GM12878 (cell line): ENCODE measurements around the gene SWSAP1. TPM values are rescaled to one million over a fixed set of nuclear protein-coding genes. Genes with fewer than 3 reads are reported as not detected.

Experiments used
- ATAC-seq: fragments of 200-7000 bp; cut with Tn5 transposase; 3 replicates; pipeline ENCODE4 v1.9.1; 2020; ENCODE audit warnings: mild to moderate bottlenecking, moderate library complexity
- BruUV-seq: library from RNA; stranded (reverse); fragments of 400-500 nt; replicated peaks from 2 replicates; lab custom pipeline; 2021; lab: Mats Ljungman, UMichigan
- CTCF ChIA-PET: fragments of 300-600 bp; sonication (Branson Sonifier 250); formaldehyde crosslinking; extraction: SDS; loops from one replicate; lab custom pipeline; 2021; ENCODE audit warnings: inconsistent platforms; lab: Yijun Ruan, JAX
- POLR2A ChIA-PET: fragments of 350-600 bp; formaldehyde crosslinking; extraction: SDS; loops from one replicate; lab custom pipeline; 2021; ENCODE audit warnings: inconsistent platforms; lab: Charles Lee
- RAD21 ChIA-PET: fragments of 300-600 bp; sonication (Branson Sonifier 250); formaldehyde crosslinking; loops from one replicate; lab custom pipeline; 2023; ENCODE audit warnings: antibody characterized with exemption; ENCODE audit not compliant: unreplicated experiment; lab: Charles Lee
- SMC1A ChIA-PET: fragments of 300-600 bp; sonication (Branson Sonifier 250); formaldehyde crosslinking; loops from one replicate; lab custom pipeline; 2023; ENCODE audit not compliant: unreplicated experiment, uncharacterized antibody; lab: Charles Lee
- DNase-seq: peaks from one replicate; pipeline ENCODE4 v3.0.0-alpha.2; 2011; ENCODE audit warnings: low read depth, low spot score
- FAIRE-seq: peaks from 3 replicates; lab custom pipeline; 2011; peaks lifted over from hg19 to GRCh38; lab: Jason Lieb, UNC
- H2AFZ ChIP-seq: 2 replicates; pipeline ENCODE4 v1.6.0; 2011; ENCODE audit warnings: low read depth, low read length, control low read depth; ENCODE audit not compliant: control insufficient read depth
- H3K27ac ChIP-seq: 2 replicates; pipeline ENCODE4 v1.5.1; 2011; ENCODE audit warnings: control low read depth; ENCODE audit not compliant: control insufficient read depth, insufficient read depth
- H3K27me3 ChIP-seq, 2 experiments: replicated peaks in 1 of 2; 2 replicates each; pipeline versions ENCODE4 v1.6.0 to v1.6.1; 2011; ENCODE audit warnings: low read length in 1 of 2; ENCODE audit not compliant: control insufficient read depth in 2 of 2, insufficient read depth in 2 of 2
- H3K36me3 ChIP-seq, 2 experiments: 2 replicates each; pipeline ENCODE4 v1.5.1; 2011; ENCODE audit warnings: low read length in 1 of 2; ENCODE audit not compliant: control insufficient read depth in 2 of 2, insufficient read depth in 2 of 2
- H3K4me1 ChIP-seq: 2 replicates; pipeline ENCODE4 v1.6.1; 2011; ENCODE audit warnings: mild to moderate bottlenecking, low read length, moderate library complexity, mixed read lengths; ENCODE audit not compliant: control insufficient read depth, insufficient read depth
- H3K4me2 ChIP-seq: 2 replicates; pipeline ENCODE4 v1.6.0; 2011; ENCODE audit warnings: control low read depth; ENCODE audit not compliant: control insufficient read depth, insufficient read depth
- H3K4me3 ChIP-seq: fragments of 200-600 bp; sonication (generic); 2 replicates; pipeline ENCODE4 v1.5.1; 2016
- H3K79me2 ChIP-seq: 2 replicates; pipeline ENCODE4 v1.6.0; 2011; ENCODE audit warnings: low read length; ENCODE audit not compliant: control insufficient read depth, insufficient read depth
- H3K9ac ChIP-seq: 2 replicates; pipeline ENCODE4 v1.8.0; 2011; ENCODE audit warnings: low read length, control low read depth, mixed read lengths; ENCODE audit not compliant: control insufficient read depth, insufficient read depth
- H3K9me3 ChIP-seq: replicated peaks from 3 replicates; pipeline ENCODE4 v1.5.1; 2011; ENCODE audit warnings: mild to moderate bottlenecking, low read length; ENCODE audit not compliant: control insufficient read depth, insufficient read depth
- H4K20me1 ChIP-seq: 2 replicates; pipeline ENCODE4 v1.6.0; 2011; ENCODE audit not compliant: control insufficient read depth, insufficient read depth
- BHLHE40 ChIP-seq, 2 experiments: fragments of 450-650 bp in 1 of 2; IDR thresholded peaks; 2 replicates each; pipeline ENCODE4 v1.6.1; 2011 to 2017; ENCODE audit warnings: low read depth in 2 of 2, borderline replicate concordance in 1 of 2, improper control_type of control experiment in 1 of 2, low read length in 1 of 2, mild to moderate bottlenecking in 1 of 2
- CBFB ChIP-seq: IDR thresholded peaks from 2 replicates; pipeline ENCODE4 v1.6.1; 2016; ENCODE audit warnings: antibody characterized with exemption, low read depth
- CEBPB ChIP-seq, 2 experiments: fragments of 150-350 bp in 1 of 2; IDR thresholded peaks; 2 replicates each; pipeline ENCODE4 v1.6.1; 2012 to 2014; ENCODE audit warnings: low read depth in 2 of 2, low read length in 2 of 2, borderline replicate concordance in 1 of 2, inconsistent platforms in 1 of 2
- IKZF2 ChIP-seq, 2 experiments: fragments of 450-650 bp; IDR thresholded peaks; 2 replicates each; pipeline ENCODE4 v1.6.1; 2017; ENCODE audit warnings: mild to moderate bottlenecking in 2 of 2, moderate library complexity in 2 of 2
- JUND ChIP-seq: IDR thresholded peaks from 2 replicates; pipeline ENCODE4 v1.6.1; 2012; ENCODE audit warnings: low read depth, mild to moderate bottlenecking, low read length, improper control_type of control experiment, moderate library complexity
- POLR2AphosphoS5 ChIP-seq: IDR thresholded peaks from 2 replicates; pipeline ENCODE4 v1.6.1; 2011; ENCODE audit warnings: mild to moderate bottlenecking, low read length, inconsistent platforms
- RCOR1 ChIP-seq: conservative IDR thresholded peaks from 2 replicates; pipeline ENCODE4 v1.6.1; 2012; ENCODE audit warnings: low read depth, low read length, improper control_type of control experiment
- YY1 ChIP-seq: IDR thresholded peaks from 2 replicates; pipeline ENCODE4 v1.6.1; 2011; ENCODE audit warnings: low read depth, mild to moderate bottlenecking, low read length
- ZNF24 ChIP-seq: fragments of 450-650 bp; IDR thresholded peaks from 2 replicates; pipeline ENCODE4 v1.6.1; 2017; ENCODE audit warnings: antibody characterized with exemption, mild to moderate bottlenecking
- WGBS: methylation state at CpG from one replicate; pipeline ENCODE4 v1.1.6; 2016; ENCODE audit warnings: low lambda C conversion rate; ENCODE audit not compliant: insufficient replicate concordance, insufficient coverage; ENCODE audit errors: missing lambda C conversion rate; 5-methylcytosine and 5-hydroxymethylcytosine counted together
- in situ Hi-C: fragments of 300-500 bp; cut with MboI; formaldehyde crosslinking; loops from 9 replicates; pipeline ENCODE4 v1.14.3; 2018; ENCODE audit warnings: mixed read lengths
- intact Hi-C: fragments of 100-400 bp; cut with micrococcal nuclease; formaldehyde crosslinking; loops from one replicate; pipeline ENCODE4 v1.14.2; 2022; ENCODE audit not compliant: unreplicated experiment
- polyA plus RNA-seq, 11 experiments: library from polyadenylated mRNA; depleted of rRNA in 4 of 11; unstranded in 6 of 11; stranded (reverse) in 5 of 11; fragments of >200 nt; fragmentation: Nextera tagmentation in 4 of 11; fragmentation: Illumina TruSeq in 1 of 11; extraction: Ambion mirVana in 4 of 11; extraction: Trizol in 1 of 11; gene quantifications; 1 replicate in 1 of 11; 2 replicates in 10 of 11; pipeline versions ENCODE4 v1.2.1 to v1.2.3, GENCODE V29; 2011 to 2016; ENCODE audit warnings: inconsistent platforms in 2 of 11, missing spikeins in 2 of 11, low read depth in 1 of 11
- total RNA-seq, 4 experiments: library from RNA; depleted of rRNA in 3 of 4; stranded (reverse); fragments of >200 nt in 3 of 4; fragmentation: Illumina TruSeq in 1 of 4; extraction: Trizol in 1 of 4; gene quantifications; 2 replicates each; pipeline versions ENCODE4 v1.2.1 to v1.2.3, GENCODE V29; 2013 to 2021
- TF ChIP-seq, protein P1 (sequence below): IDR thresholded peaks from 2 replicates; pipeline ENCODE4 v1.6.1; 2012; ENCODE audit warnings: low read depth, low read length, improper control_type of control experiment
- TF ChIP-seq, protein P2 (sequence below): fragments of 150-350 bp; IDR thresholded peaks from 2 replicates; pipeline ENCODE4 v1.6.1; 2016; ENCODE audit warnings: low read depth, low read length

Gene SWSAP1
- total and polyA plus RNA-seq, 10 of the 15 experiments (the other 5 are each of a cell fraction or from before 2014, with no cell fraction given) = 0.18 to 6.5 (median 2.4) TPM

DNA sequence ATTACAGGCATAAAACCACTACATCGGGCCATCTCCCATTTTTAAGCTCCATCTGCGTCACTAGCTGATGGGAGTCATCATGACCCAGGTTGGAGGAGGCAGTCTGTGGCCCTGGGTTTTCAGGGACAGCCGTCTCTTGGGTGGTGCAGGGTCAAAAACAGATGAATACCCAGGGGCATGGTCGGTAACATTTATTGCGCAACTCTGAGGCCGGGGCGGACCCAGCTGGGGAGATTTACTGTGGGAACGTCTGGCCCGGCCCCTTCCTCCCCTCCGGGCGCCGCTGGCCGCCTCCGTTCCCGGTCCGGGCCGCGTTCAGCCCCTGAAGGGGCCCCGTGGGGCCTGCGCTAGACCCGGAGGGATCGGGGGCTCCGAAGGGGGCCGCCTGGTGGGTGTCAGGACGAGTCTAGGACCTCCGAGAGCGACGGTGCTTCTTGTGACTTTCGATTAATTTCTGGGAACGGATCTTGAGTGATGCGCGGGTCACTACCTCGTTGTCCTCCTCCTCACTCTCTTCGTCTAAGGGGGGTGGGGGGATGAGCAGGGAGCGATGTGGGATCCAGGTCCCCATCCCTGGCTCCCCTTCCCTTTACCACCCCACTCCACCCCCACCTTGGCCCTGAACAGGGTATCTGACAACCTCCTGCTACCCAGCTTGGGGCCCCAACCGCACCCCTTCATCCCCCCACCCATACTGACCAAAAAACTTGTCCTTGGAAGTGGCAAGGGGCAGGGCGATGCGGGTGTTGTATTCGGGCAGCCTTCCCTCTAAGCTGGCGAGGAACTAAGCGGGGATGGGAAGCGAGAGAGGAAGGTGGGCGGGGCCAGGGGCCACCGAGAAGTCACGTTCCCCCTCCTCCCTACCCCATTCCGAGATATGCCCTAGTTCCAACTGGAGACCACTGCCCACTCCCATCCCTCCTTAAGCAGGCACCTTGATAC, 46.2 kb downstream of the SWSAP1 start:
- Histone ChIP-seq H3K9me3 (no peaks in the 10 kb centered on the region), H3K79me2 (no peaks in the 10 kb centered on the region), H3K4me2 (peak overlapping the region; percentile 74), H4K20me1 (no peaks in the 10 kb centered on the region), H3K9ac (no peak overlapping the region), H3K36me3 (no peaks in the 10 kb centered on the region), H3K27me3 (peaks cover 10 to 16% of the 10 kb centered on the region in 2 experiments), H3K4me3 (peak overlapping the region; percentile 40; the same call in 1 of the 2 replicates), H2AFZ (peak overlapping the region; percentile 49)
- CTCF ChIA-PET = interaction anchor here (0.6 to 2.9 kb wide), 8 partner anchors 9 to 77 kb away, joined by 3 to 13 read pairs (median 4); partner anchors contain the start of gene PRKCSH
- in situ Hi-C loops = no loop called here
- SMC1A ChIA-PET = interaction anchor here (0.8 to 2.3 kb wide), 4 partner anchors 25 to 46 kb away, joined by 3 to 14 read pairs (median 4); partner anchors contain the start of gene SWSAP1
- BruUV-seq = no TSS peak
- POLR2A ChIA-PET = interaction anchor here (0.5 to 1.4 kb wide), 5 partner anchors 10 to 869 kb away, joined by 3 to 5 read pairs (median 4); no protein-coding TSS in a partner anchor
- TF ChIP-seq ZNF24 (peak; percentile 51; the same call in 1 of the 2 replicates), BHLHE40 (IDR thresholded peaks at IDR 0.05; ENCODE audit: borderline replicate concordance in 1 of 2, low read depth in 2 of 2, low read length in 1 of 2) (peak; percentile 61 to 79; a peak in 3 of 4 replicates), CBFB (no peak), JUND (no peak), IKZF2 (IDR thresholded peaks at IDR 0.05) (no peak), CEBPB (IDR thresholded peaks at IDR 0.05; ENCODE audit: borderline replicate concordance in 1 of 2, low read depth in 2 of 2, low read length in 2 of 2) (peak in 1 of 2 experiments; percentile 92; a peak in 2 of 4 replicates), RCOR1 (no peak), POLR2AphosphoS5 (no peak), YY1 (no peak)
- TF ChIP-seq, protein P1, sequence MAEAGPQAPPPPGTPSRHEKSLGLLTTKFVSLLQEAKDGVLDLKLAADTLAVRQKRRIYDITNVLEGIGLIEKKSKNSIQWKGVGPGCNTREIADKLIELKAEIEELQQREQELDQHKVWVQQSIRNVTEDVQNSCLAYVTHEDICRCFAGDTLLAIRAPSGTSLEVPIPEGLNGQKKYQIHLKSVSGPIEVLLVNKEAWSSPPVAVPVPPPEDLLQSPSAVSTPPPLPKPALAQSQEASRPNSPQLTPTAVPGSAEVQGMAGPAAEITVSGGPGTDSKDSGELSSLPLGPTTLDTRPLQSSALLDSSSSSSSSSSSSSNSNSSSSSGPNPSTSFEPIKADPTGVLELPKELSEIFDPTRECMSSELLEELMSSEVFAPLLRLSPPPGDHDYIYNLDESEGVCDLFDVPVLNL = no peak
- TF ChIP-seq, protein P2, sequence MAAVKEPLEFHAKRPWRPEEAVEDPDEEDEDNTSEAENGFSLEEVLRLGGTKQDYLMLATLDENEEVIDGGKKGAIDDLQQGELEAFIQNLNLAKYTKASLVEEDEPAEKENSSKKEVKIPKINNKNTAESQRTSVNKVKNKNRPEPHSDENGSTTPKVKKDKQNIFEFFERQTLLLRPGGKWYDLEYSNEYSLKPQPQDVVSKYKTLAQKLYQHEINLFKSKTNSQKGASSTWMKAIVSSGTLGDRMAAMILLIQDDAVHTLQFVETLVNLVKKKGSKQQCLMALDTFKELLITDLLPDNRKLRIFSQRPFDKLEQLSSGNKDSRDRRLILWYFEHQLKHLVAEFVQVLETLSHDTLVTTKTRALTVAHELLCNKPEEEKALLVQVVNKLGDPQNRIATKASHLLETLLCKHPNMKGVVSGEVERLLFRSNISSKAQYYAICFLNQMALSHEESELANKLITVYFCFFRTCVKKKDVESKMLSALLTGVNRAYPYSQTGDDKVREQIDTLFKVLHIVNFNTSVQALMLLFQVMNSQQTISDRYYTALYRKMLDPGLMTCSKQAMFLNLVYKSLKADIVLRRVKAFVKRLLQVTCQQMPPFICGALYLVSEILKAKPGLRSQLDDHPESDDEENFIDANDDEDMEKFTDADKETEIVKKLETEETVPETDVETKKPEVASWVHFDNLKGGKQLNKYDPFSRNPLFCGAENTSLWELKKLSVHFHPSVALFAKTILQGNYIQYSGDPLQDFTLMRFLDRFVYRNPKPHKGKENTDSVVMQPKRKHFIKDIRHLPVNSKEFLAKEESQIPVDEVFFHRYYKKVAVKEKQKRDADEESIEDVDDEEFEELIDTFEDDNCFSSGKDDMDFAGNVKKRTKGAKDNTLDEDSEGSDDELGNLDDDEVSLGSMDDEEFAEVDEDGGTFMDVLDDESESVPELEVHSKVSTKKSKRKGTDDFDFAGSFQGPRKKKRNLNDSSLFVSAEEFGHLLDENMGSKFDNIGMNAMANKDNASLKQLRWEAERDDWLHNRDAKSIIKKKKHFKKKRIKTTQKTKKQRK = no peak
- TF ChIP-seq, all 136 proteins: peak for 3
- Histone ChIP-seq H3K4me1 (peaks cover 22% of the 10 kb centered on the region), H3K27ac (no peak overlapping the region)
- WGBS = 5% methylated on average over 45 of the region's 46 CpGs
- RAD21 ChIA-PET = interaction anchor here (1.0 to 2.2 kb wide), 4 partner anchors 15 to 62 kb away, joined by 3 to 7 read pairs (median 4); partner anchors contain the start of genes ODAD3 and PRKCSH
- ATAC-seq (no peak), FAIRE-seq (no peak), DNase-seq (no peak)
- intact Hi-C loops = no loop called here
